CD14-positive monocyte (primary cell): ENCODE measurements around the gene NT5C3B. TPM values are rescaled to one million over a fixed set of nuclear protein-coding genes. Genes with fewer than 3 reads are reported as not detected.

Experiments used
- DNase-seq, 3 donors: peaks; one replicate each; pipeline ENCODE4 v3.0.0-alpha.2; 2011 to 2022
- H2AFZ ChIP-seq: 2 replicates; pipeline ENCODE4 v1.6.0; 2012; ENCODE audit warnings: mild to moderate bottlenecking, low read depth, low read length, inconsistent platforms; ENCODE audit not compliant: insufficient read depth, poor library complexity, severe bottlenecking
- H3K27ac ChIP-seq, 2 donors: 1 replicate in 1 of 2; 2 replicates in 1 of 2; pipeline ENCODE4 v1.5.1; 2012 to 2013; ENCODE audit warnings: low read length in 2 of 2, control low read depth in 1 of 2, inconsistent platforms in 1 of 2, low read depth in 1 of 2, mild to moderate bottlenecking in 1 of 2
- H3K27me3 ChIP-seq, 2 donors: one replicate each; pipeline versions ENCODE4 v1.6.0 to v1.6.1; 2011 to 2013; ENCODE audit warnings: low read length in 2 of 2; ENCODE audit not compliant: control insufficient read depth in 2 of 2, insufficient read depth in 2 of 2
- H3K36me3 ChIP-seq, 2 donors: replicated peaks in 1 of 2; 1 replicate in 1 of 2; 2 replicates in 1 of 2; pipeline versions ENCODE4 v1.5.1 to v1.6.1; 2012 to 2013; ENCODE audit warnings: low read length in 2 of 2, control low read depth in 1 of 2, inconsistent platforms in 1 of 2, mild to moderate bottlenecking in 1 of 2; ENCODE audit not compliant: insufficient read depth in 2 of 2, control insufficient read depth in 1 of 2
- H3K4me1 ChIP-seq, 2 donors: 1 replicate in 1 of 2; 2 replicates in 1 of 2; pipeline versions ENCODE4 v1.5.1 to v1.6.1; 2012 to 2013; ENCODE audit warnings: low read length in 2 of 2, control low read depth in 1 of 2, inconsistent platforms in 1 of 2, mild to moderate bottlenecking in 1 of 2, moderate library complexity in 1 of 2; ENCODE audit not compliant: insufficient read depth in 2 of 2, control insufficient read depth in 1 of 2
- H3K4me2 ChIP-seq: replicated peaks from 2 replicates; pipeline ENCODE3; 2012; ENCODE audit warnings: low read length, moderate library complexity, mild to moderate bottlenecking; ENCODE audit not compliant: poor library complexity, severe bottlenecking; ENCODE audit errors: extremely low read depth
- H3K4me3 ChIP-seq, 3 experiments: fragments of 200-600 bp in 1 of 3; sonication (generic) in 1 of 3; replicated peaks in 1 of 3; 1 replicate in 2 of 3; 2 replicates in 1 of 3; pipeline ENCODE4 v1.5.1; 2011 to 2013; ENCODE audit warnings: low read length in 3 of 3, mild to moderate bottlenecking in 3 of 3, control low read depth in 2 of 3, low read depth in 2 of 3, inconsistent platforms in 1 of 3, moderate library complexity in 1 of 3
- H3K79me2 ChIP-seq: 2 replicates; pipeline ENCODE4 v1.6.0; 2012; ENCODE audit warnings: mild to moderate bottlenecking, control low read depth, inconsistent platforms, low read length, moderate library complexity; ENCODE audit not compliant: insufficient read depth
- H3K9ac ChIP-seq: 2 replicates; pipeline ENCODE4 v1.6.0; 2017; ENCODE audit warnings: low read length, mild to moderate bottlenecking; ENCODE audit not compliant: insufficient read depth, poor library complexity, severe bottlenecking
- H3K9me3 ChIP-seq, 2 donors: replicated peaks in 1 of 2; 1 replicate in 1 of 2; 2 replicates in 1 of 2; pipeline versions ENCODE4 v1.5.1 to v1.6.1; 2012 to 2013; ENCODE audit warnings: low read length in 2 of 2, control low read depth in 1 of 2; ENCODE audit not compliant: control insufficient read depth in 1 of 2, insufficient read depth in 1 of 2
- H4K20me1 ChIP-seq: 2 replicates; pipeline ENCODE4 v1.6.0; 2012; ENCODE audit warnings: mild to moderate bottlenecking, low read length, control low read depth, moderate library complexity; ENCODE audit not compliant: insufficient read depth
- H3K27ac Mint-ChIP-seq, 7 donors: one replicate each; pipeline ENCODE4 v1.8.0; 2020; ENCODE audit warnings: mild to moderate bottlenecking in 7 of 7, mixed read lengths in 7 of 7, moderate library complexity in 6 of 7, inconsistent platforms in 2 of 7
- H3K27me3 Mint-ChIP-seq, 3 donors: one replicate each; pipeline ENCODE4 v1.8.0; 2021 to 2022; ENCODE audit warnings: low read depth in 3 of 3, mild to moderate bottlenecking in 3 of 3, mixed read lengths in 3 of 3, moderate library complexity in 3 of 3, inconsistent platforms in 1 of 3
- H3K36me3 Mint-ChIP-seq, 2 donors: one replicate each; pipeline ENCODE4 v1.8.0; 2020; ENCODE audit warnings: mixed read lengths in 2 of 2, inconsistent platforms in 1 of 2, mild to moderate bottlenecking in 1 of 2
- H3K4me1 Mint-ChIP-seq: one replicate; pipeline ENCODE4 v1.8.0; 2020; ENCODE audit warnings: mild to moderate bottlenecking, mixed read lengths
- H3K4me3 Mint-ChIP-seq, 2 donors: one replicate each; pipeline ENCODE4 v1.8.0; 2020; ENCODE audit warnings: mild to moderate bottlenecking in 2 of 2, mixed read lengths in 2 of 2, moderate library complexity in 1 of 2
- H3K9me3 Mint-ChIP-seq, 7 donors: one replicate each; pipeline ENCODE4 v1.8.0; 2020 to 2022; ENCODE audit warnings: mixed read lengths in 7 of 7, mild to moderate bottlenecking in 6 of 7, moderate library complexity in 6 of 7, inconsistent platforms in 2 of 7
- WGBS: methylation state at CpG from one replicate; pipeline ENCODE4 v1.1.5; 2013; ENCODE audit warnings: missing lambda C conversion rate; ENCODE audit not compliant: insufficient coverage; 5-methylcytosine and 5-hydroxymethylcytosine counted together
- intact Hi-C, 2 donors: fragments of 100-400 bp; cut with micrococcal nuclease; formaldehyde crosslinking; loops; one replicate each; pipeline versions ENCODE4 v1.15.0 to v1.15.1; 2023
- polyA plus RNA-seq, 3 donors: library from polyadenylated mRNA; depleted of rRNA in 1 of 3; unstranded in 2 of 3; stranded (reverse) in 1 of 3; fragments of 300-500 nt in 2 of 3; fragments of >200 nt in 1 of 3; fragmentation: Illumina TruSeq in 2 of 3; gene quantifications; 1 replicate in 2 of 3; 2 replicates in 1 of 3; pipeline ENCODE4 v1.2.3, GENCODE V29; 2012 to 2021
- TF ChIP-seq, protein P1 (sequence below): fragments of 200-600 bp; IDR thresholded peaks from one replicate; pipeline ENCODE4 v1.8.0; 2022; ENCODE audit warnings: antibody characterized with exemption, mild to moderate bottlenecking

The NT5C3B gene
- polyA plus RNA-seq, 3 donors: 11.5 to 14.2 (median 13.5) TPM

DNA sequence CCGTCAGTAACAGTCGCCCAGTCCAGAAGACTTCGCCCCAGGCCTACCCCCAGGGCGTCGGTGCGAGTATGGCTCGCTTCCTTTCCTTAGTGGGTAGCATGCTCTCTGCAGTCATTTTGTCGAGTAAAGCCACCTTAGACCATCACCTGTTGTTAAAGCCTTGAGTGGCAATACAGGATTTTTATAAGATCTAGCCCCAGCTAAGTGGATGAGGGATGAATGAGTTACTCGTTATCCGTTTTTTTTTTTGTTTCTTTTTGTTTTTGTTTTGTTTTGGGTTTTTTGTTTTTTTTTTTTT, 29.5 kb upstream of the NT5C3B start:
- peaks cover 30 to 37% of the 10 kb centered on the region in 2 donors for H3K36me3 ChIP-seq
- peaks cover 21 to 27% of the 10 kb centered on the region in 2 donors for H3K4me1 ChIP-seq
- H4K20me1 ChIP-seq: peaks cover 31% of the 10 kb centered on the region
- H3K4me3 Mint-ChIP-seq: peak overlapping the region in 1 of 2 donors; percentile 86
- H3K79me2 ChIP-seq: peaks cover 43% of the 10 kb centered on the region
- no peaks in the 10 kb centered on the region for H3K9me3 Mint-ChIP-seq
- intact Hi-C loops: no loop called here
- peak overlapping the region in 2 of 3 experiments; percentile 13 to 96 for H3K4me3 ChIP-seq
- WGBS: 2% methylated on average over 6 of the region's 10 CpGs
- H3K27me3 ChIP-seq: no peaks in the 10 kb centered on the region
- peaks cover 34 to 37% of the 10 kb centered on the region in 2 donors for H3K36me3 Mint-ChIP-seq
- H3K9me3 ChIP-seq: no peaks in the 10 kb centered on the region
- H3K27ac Mint-ChIP-seq: peak overlapping the region in 4 of 7 donors; percentile 23 to 80 (median 46)
- no peaks in the 10 kb centered on the region for H3K27me3 Mint-ChIP-seq
- DNase-seq: no peak
- TF ChIP-seq, protein P1, sequence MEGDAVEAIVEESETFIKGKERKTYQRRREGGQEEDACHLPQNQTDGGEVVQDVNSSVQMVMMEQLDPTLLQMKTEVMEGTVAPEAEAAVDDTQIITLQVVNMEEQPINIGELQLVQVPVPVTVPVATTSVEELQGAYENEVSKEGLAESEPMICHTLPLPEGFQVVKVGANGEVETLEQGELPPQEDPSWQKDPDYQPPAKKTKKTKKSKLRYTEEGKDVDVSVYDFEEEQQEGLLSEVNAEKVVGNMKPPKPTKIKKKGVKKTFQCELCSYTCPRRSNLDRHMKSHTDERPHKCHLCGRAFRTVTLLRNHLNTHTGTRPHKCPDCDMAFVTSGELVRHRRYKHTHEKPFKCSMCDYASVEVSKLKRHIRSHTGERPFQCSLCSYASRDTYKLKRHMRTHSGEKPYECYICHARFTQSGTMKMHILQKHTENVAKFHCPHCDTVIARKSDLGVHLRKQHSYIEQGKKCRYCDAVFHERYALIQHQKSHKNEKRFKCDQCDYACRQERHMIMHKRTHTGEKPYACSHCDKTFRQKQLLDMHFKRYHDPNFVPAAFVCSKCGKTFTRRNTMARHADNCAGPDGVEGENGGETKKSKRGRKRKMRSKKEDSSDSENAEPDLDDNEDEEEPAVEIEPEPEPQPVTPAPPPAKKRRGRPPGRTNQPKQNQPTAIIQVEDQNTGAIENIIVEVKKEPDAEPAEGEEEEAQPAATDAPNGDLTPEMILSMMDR: no peak
- peaks cover 10% of the 10 kb centered on the region for H3K4me1 Mint-ChIP-seq
- peak overlapping the region; percentile 90 for H3K9ac ChIP-seq
- peak overlapping the region; percentile 99 for H3K4me2 ChIP-seq
- no peak overlapping the region for H3K27ac ChIP-seq
- peak overlapping the region; percentile 98 for H2AFZ ChIP-seq

DNA sequence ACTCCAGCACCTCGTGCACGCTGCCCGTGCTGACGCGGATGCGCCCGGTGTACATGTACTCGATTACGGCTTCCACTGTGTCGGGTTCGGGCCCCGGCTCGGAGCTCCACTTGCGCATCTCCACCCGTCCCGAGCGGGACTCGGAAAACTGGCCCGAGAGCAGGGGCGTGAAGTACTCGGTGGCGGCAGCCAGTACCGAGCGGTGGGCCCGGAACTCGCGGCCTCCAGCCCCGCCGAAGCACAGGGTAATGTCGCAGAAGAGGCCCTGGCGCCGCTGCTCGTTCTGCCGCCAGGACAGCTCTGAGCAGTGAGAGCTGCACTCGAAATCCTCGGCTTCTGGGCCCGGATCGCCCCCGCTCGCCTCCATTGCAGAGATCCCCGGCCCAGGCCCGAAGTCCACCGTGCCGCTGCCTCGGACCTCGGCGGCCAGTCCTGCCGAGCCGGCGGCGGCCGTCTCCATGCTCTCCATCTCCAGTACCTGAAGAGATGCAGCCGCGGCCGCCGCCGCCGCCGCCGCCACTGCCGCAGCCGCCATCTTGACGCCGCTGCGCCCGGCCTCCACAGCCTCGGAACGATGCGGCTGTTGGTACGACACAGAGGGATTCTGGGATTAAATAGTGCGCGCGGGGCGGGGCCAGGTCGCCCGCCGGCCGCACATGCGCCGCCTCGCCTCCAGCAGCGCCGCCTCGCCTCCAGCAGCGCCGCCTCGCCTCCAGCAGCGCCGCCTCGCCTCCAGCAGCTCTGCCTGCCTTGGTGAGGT, 29.0 kb upstream of the NT5C3B start, which contains the start of gene KLHL11:
Gene KLHL11 (minus strand): TSS at position 588 of the 760 bp plus-strand sequence. CDS start 53 bp downstream, at position 535.
- H3K4me3 ChIP-seq: peak within 1 kb of the TSS; percentile 93 to 97 (median 96)
- Mint-ChIP-seq H3K4me1 (peaks cover 13% of the 10 kb centered on the region), H3K27ac (peak within 1 kb of the TSS in 4 of 7 donors; percentile 29 to 80 (median 66)), H3K4me3 (peak within 1 kb of the TSS in 1 of 2 donors; percentile 86), H3K9me3 (no peaks in the 10 kb centered on the region), H3K36me3 (peaks cover 28 to 32% of the 10 kb centered on the region in 2 donors), H3K27me3 (no peaks in the 10 kb centered on the region)
- TF ChIP-seq, protein P1: no peak
- no peaks in the 10 kb centered on the region for H3K9me3 ChIP-seq
- peaks cover 49% of the 10 kb centered on the region for H3K79me2 ChIP-seq
- no peaks in the 10 kb centered on the region for H3K27me3 ChIP-seq
- H2AFZ ChIP-seq: peak within 1 kb of the TSS; percentile 98
- H3K27ac ChIP-seq: peak within 1 kb of the TSS; percentile 66 to 87
- H3K36me3 ChIP-seq: peaks cover 24 to 31% of the 10 kb centered on the region in 2 donors
- H3K9ac ChIP-seq: peak within 1 kb of the TSS; percentile 90
- H3K4me1 ChIP-seq: peaks cover 21 to 27% of the 10 kb centered on the region in 2 donors
- peak; percentile 79 to 86 (median 81) for DNase-seq
- WGBS: under 1% methylated on average over 90 of the region's 90 CpGs
- H4K20me1 ChIP-seq: peaks cover 36% of the 10 kb centered on the region
- H3K4me2 ChIP-seq: peak within 1 kb of the TSS; percentile 99
- intact Hi-C loops: no loop called here
